ACC112 (cell line): ENCODE measurements around the gene COL24A1.
A peak's percentile ranks its signal among the peaks of the same experiment; 100 is the strongest.
"Not testable (repeated sequence)": the region's sequence is repeated elsewhere in the genome, so short reads cannot be mapped to it uniquely, and the experiment has no call there.

Experiments
- H2AFZ ChIP-seq: fragments of 200-600 bp; sonication (generic); one replicate; pipeline ENCODE4 v1.6.0; 2017; ENCODE audit warnings: antibody characterized with exemption, low read length; ENCODE audit not compliant: unreplicated experiment
- H3K27ac ChIP-seq: fragments of 200-600 bp; sonication (generic); 2 replicates; pipeline ENCODE4 v1.5.1; 2014; ENCODE audit warnings: low read depth, mild to moderate bottlenecking, antibody characterized with exemption, low read length, moderate library complexity
- H3K27me3 ChIP-seq: fragments of 200-600 bp; sonication (generic); 2 replicates; pipeline ENCODE4 v1.6.1; 2014; ENCODE audit warnings: mild to moderate bottlenecking, antibody characterized with exemption, low read length, moderate library complexity, mixed read lengths; ENCODE audit not compliant: insufficient read depth
- H3K36me3 ChIP-seq: fragments of 200-600 bp; sonication (generic); 2 replicates; pipeline ENCODE4 v1.6.1; 2016; ENCODE audit warnings: mild to moderate bottlenecking, antibody characterized with exemption, low read length, moderate library complexity, mixed read lengths; ENCODE audit not compliant: insufficient read depth
- H3K4me1 ChIP-seq: fragments of 200-600 bp; sonication (generic); one replicate; pipeline ENCODE4 v1.6.1; 2016; ENCODE audit warnings: low read length, mixed read lengths; ENCODE audit not compliant: insufficient read depth, unreplicated experiment, control insufficient read depth
- H3K4me3 ChIP-seq: fragments of 200-600 bp; sonication (generic); 2 replicates; pipeline ENCODE4 v1.5.1; 2014; ENCODE audit warnings: mild to moderate bottlenecking, low read depth, low read length
- H3K79me2 ChIP-seq: fragments of 200-600 bp; sonication (generic); one replicate; pipeline ENCODE4 v1.6.0; 2016; ENCODE audit warnings: low read length; ENCODE audit not compliant: control insufficient read depth, unreplicated experiment, insufficient read depth

COL24A1 gene

DNA sequence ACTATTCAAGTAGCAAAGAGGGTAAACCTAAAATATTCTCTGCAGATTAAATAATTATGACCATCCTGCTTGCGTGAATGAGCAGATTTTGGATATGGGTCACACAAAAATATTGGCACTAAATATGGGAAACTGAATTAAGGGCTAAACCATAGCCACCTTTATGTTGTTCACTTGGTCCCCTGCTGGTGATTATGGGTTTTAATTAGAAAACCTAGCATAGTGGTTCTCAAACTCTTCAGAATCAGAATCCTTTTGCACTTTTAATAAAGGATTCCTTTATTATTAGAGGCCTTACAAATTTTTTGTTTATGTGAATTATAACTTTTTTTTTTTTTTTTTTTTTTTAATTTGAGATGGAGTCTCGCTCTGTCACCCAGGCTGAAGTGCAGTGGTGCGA, 409.8 kb downstream of the COL24A1 start:
- Histone ChIP-seq H3K27me3 (no peaks in the 10 kb centered on the region), H3K79me2 (no peaks in the 10 kb centered on the region), H3K27ac (no peak overlapping the region), H3K36me3 (no peaks in the 10 kb centered on the region), H2AFZ (no peak overlapping the region), H3K4me3 (no peak overlapping the region), H3K4me1 (no peaks in the 10 kb centered on the region)

DNA sequence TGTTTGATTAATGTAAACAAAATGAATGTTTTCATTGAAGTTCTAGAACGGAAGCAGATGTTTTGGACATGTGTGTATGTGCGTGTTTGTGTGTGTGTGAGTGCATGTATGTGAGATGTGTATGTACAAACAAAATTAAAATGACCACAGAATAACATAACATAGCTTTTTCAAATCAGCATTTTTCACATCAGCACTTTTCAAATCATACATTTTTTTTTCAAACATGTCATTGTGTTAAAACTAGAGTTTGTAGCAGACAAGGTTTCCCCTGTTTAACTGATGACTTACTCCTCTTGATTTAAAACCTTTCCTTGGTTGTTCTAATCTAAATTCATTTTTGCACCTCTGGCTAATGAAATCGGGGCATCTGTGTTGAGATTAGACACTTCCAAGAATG, 412.8 kb downstream of the COL24A1 start:
- Histone ChIP-seq H2AFZ (no peak overlapping the region), H3K4me3 (no peak overlapping the region), H3K79me2 (no peaks in the 10 kb centered on the region), H3K36me3 (no peaks in the 10 kb centered on the region), H3K4me1 (no peaks in the 10 kb centered on the region), H3K27ac (no peak overlapping the region), H3K27me3 (no peaks in the 10 kb centered on the region)

DNA sequence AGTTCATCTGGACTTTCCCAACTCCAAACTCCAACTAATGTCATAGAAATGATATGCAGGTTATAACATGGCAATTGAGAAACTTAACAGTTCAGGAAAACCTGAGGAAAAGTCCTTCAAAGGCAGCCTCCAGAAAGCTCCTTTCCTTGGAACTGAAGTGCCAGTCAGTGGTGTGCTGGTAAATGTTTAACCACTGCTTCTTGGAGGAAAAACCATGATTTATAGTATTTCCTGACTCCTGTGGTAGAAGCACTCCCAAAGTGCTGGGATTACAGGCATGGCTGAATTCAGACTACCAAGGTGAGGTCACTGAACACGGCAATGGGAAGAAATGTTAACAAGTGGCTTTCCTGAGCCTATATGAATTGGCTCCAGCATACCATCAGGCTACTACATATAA, 421.6 kb downstream of the COL24A1 start:
- Histone ChIP-seq H3K27me3 (no peaks in the 10 kb centered on the region), H3K4me3 (no peak overlapping the region), H3K4me1 (no peaks in the 10 kb centered on the region), H3K27ac (no peak overlapping the region), H2AFZ (no peak overlapping the region), H3K79me2 (no peaks in the 10 kb centered on the region), H3K36me3 (no peaks in the 10 kb centered on the region)

DNA sequence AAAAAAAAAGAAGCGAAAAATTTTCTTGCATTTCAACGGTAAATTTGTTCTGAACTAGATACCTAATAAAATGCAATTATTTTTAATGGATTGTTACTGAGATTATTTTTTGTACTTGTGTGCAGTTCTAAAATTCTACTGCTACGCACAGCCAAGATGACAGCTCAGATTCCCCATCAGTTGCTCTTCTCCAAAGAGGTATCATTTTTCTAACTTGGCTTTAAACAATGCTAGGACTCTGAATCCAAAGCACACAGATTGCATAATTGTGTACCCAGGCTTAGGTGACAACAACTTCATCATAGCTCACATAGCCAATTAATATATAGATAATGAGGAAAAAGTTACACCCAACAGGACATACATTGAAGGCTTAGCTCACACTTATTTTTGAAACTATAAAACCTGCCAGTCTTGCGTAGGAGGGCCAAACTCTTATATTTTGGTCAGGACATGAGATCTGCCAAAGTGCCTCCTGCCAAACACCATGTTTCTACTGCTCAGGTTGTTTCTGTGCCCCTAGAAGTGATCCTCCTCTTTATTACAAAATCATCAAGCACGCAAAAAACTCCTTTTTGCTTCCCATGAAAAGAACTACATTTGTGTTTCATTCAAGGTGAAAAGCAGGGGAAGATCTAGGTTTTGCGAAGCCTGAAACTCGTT, 437.8 kb downstream of the COL24A1 start:
- Histone ChIP-seq H3K79me2 (no peaks in the 10 kb centered on the region), H3K36me3 (0 out of 2 replicates have a peak, but pooled peaks cover 4% of the 10 kb centered on the region), H3K27me3 (no peaks in the 10 kb centered on the region), H3K4me1 (no peaks in the 10 kb centered on the region), H3K27ac (no peak overlapping the region), H3K4me3 (no peak overlapping the region), H2AFZ (no peak overlapping the region)

DNA sequence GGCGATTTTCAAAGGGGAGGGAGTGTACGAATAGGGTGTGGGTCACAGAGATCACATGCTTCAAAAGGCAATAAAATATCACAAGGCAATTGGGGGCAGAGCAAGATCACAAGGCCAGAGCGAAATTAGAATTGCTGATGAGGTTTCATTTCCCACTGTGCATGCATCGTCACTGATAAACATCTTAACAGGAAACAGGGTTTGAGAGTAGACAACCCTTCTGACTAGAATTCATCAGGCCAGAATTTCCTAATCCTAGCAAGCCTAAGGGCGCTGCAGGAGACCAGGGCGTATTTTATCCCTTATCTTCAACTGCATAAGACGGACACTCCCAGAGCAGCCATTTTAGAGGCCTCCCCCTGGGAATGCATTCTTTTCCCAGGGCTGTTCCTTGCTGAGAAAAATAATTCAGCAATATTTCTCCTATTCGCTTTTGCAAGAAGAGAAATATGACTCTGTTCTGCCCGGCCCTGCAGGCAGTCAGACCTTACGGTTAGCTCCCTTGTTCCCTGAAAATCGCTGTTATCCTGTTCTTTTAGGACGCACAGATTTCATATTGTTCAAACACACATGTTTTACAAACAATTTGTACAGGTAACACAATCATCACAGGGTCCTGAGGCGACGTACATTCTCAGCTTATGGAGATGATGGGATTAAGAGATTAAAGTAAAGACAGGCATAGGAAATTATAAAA, 442.0 kb downstream of the COL24A1 start:
- H3K27me3 ChIP-seq, H2AFZ ChIP-seq, H3K4me1 ChIP-seq, H3K4me3 ChIP-seq, H3K36me3 ChIP-seq, H3K27ac ChIP-seq, H3K79me2 ChIP-seq: not testable (repeated sequence)

DNA sequence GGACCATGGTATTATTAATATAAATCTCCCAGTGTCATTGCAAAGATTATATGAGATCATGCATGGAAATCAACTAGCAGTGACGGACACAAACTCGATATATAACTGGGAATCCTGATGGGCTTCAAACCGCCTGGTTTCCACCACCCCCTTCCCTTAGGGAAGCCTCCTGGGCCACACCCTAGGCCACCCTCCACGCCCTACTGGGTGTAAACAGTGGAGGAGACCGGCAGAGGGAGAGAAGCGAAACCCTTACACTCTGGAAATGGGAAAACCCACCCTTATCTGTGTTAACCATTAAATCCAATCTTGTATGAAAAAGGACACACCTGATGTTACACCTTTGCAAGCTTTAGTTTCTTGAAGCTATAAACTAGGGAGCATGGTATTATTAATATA, 447.7 kb downstream of the COL24A1 start:
- no peaks in the 10 kb centered on the region for H3K4me1 ChIP-seq
- peak overlapping the region; percentile 40 for H3K27ac ChIP-seq
- H3K27me3 ChIP-seq, result no peaks in the 10 kb centered on the region
- H3K79me2 ChIP-seq, result peaks cover 42% of the 10 kb centered on the region
- peak overlapping the region; percentile 76 for H2AFZ ChIP-seq
- peaks cover 22% of the 10 kb centered on the region for H3K36me3 ChIP-seq
- H3K4me3 ChIP-seq, result peak overlapping the region; percentile 97

DNA sequence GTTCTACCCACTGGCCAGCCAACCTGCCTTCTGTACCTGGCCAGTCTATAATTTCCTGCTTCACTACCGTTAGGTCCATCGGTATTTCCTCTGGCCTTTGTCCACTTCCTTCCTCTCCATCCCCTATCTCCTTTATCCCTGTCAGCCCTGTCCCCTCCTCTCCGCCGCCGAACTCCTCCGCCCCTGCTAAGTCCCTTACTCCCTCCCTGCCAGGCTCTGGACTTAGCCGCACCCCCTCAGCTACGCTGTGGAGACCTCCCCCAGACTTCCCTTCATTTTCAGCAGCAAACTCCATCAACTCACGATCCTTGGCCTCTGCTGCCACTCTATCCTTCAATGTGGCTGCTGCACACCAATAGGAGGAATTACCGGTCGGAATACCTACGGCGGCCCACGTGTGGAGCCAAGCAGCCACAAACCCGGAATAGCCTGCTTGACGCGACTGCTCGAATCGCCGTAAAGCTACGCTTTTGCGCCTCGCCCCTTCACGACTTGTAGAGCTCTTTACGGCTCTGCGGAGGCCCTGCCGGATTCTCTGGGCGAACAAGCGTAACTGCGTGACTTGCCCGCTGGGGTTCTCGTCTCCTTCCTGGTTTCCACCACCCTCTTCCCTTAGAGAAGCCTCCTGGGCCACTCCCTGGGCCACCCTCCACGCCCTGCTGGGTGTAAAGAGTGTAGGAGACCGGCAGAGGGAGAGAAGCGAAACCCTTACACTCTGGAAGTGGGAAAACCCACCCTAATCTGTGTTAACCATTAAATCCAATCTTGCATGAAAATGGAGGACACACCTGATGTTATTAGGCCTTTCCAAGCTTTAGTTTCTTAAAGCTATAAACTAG, 448.4 kb downstream of the COL24A1 start, which contains the start of gene ZNHIT6:
Gene ZNHIT6 (minus strand): TSS at position 444 of the 839 bp plus-strand sequence. CDS start 149 bp downstream, at position 295.
- H3K4me1 ChIP-seq, result no peaks in the 10 kb centered on the region
- H3K4me3 ChIP-seq, result peak within 1 kb of the TSS; percentile 97
- H3K27ac ChIP-seq, result peak within 1 kb of the TSS; percentile 40
- H3K36me3 ChIP-seq, result peaks cover 28% of the 10 kb centered on the region
- peaks cover 47% of the 10 kb centered on the region for H3K79me2 ChIP-seq
- H2AFZ ChIP-seq, result peak within 1 kb of the TSS; percentile 76
- no peaks in the 10 kb centered on the region for H3K27me3 ChIP-seq

DNA sequence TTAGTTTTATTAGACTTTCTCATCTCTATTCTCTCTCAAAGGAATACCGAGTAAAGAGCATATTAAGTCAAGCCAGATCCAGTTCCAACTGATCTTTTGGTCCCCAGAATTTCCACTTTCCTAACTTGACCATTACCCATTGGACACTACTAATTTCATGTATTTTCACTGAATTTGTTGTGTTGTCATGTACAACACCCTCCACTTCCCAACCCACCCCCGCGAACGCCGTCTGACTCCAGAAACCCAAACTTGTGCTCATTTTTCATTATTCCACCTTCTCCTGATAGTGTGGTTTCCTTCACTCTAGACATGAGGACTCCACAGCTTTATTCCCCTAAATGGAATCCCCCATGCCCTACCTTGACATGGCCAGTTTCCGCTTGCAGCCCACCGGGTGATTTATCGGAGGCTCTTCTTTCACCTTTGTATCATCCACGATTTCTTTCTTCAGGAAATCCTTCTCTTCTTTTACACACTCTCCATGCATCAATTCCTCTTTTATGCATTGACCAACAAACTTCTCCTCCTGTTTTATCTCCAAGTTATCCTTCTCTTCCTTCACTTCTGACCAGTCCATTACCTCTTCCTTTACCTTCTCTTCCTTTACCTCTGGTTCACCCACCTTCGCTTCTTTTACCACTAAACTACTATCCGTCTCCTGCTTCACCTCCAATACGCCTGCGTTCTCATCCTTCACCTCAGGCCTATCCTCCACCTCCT, 449.1 kb downstream of the COL24A1 start:
- Histone ChIP-seq H3K4me3 (peak overlapping the region; percentile 97), H2AFZ (peak overlapping the region; percentile 76), H3K27ac (peak overlapping the region; percentile 40), H3K79me2 (peaks cover 54% of the 10 kb centered on the region), H3K27me3 (no peaks in the 10 kb centered on the region), H3K36me3 (peaks cover 34% of the 10 kb centered on the region), H3K4me1 (no peaks in the 10 kb centered on the region)

DNA sequence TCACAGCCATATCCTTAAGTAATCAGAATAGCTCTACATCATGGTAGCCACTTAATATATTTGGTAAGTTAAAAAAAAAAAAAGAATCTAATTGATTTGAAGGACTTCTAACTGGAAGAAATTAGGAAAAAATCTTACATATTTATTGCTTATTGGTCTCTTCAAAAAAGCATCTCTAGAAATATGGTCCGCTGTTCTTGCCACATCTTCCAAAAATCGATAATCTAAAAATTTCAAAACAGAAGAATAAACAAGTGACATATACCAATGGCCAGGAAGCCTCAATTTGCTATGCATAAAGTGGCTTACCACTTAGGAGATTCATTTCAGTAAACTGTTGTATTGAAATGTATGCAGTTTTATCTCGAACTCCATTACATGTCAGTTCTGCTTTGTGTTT, 450.6 kb downstream of the COL24A1 start:
- H3K27ac ChIP-seq, result no peak overlapping the region
- no peaks in the 10 kb centered on the region for H3K4me1 ChIP-seq
- no peaks in the 10 kb centered on the region for H3K27me3 ChIP-seq
- H3K4me3 ChIP-seq, result peak overlapping the region; percentile 97
- H3K79me2 ChIP-seq, result peaks cover 55% of the 10 kb centered on the region
- peaks cover 43% of the 10 kb centered on the region for H3K36me3 ChIP-seq
- no peak overlapping the region for H2AFZ ChIP-seq

DNA sequence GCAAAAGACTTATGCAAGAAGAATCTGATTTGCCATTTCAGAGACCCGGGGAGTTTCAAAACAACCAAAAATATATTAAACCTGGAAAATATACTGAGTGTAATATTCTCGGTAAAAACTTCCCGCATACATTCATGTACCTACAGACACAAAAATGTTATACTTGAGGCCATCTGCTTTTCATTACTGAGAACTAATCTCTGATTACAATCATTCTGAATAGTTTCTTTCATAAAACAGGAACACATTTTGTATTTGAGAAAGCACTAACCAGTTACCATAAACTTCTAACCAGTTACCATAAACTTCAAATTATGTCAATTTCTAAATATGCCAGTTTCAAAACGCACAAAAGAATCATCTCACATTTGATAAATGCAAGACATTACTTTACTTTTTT, 456.1 kb downstream of the COL24A1 start:
- Histone ChIP-seq H3K27me3 (no peaks in the 10 kb centered on the region), H3K27ac (no peak overlapping the region), H3K4me1 (no peaks in the 10 kb centered on the region), H3K4me3 (no peak overlapping the region), H2AFZ (no peak overlapping the region), H3K79me2 (peaks cover 34% of the 10 kb centered on the region), H3K36me3 (peaks cover 45% of the 10 kb centered on the region)
